ENCODE results near the gene EXOC8. TPM values are rescaled to one million over a fixed set of nuclear protein-coding genes. Genes with fewer than 3 reads are reported as not detected.

Gene EXOC8
- total and polyA plus RNA-seq, 2 of the 13 experiments (the other 11 are each of a cell fraction or from before 2014, with no cell fraction given) = 2.1 to 7.9 TPM

- H2AFZ ChIP-seq (ENCODE audit: low read length) = no peak overlapping the region
- ChIA-PET CTCF (ENCODE audit: low intra/inter-chr PET ratio, low total read pairs) (no interaction called here), POLR2A (no interaction called here)
- no peak for FAIRE-seq
- no peak for DNase-seq (ENCODE audit: low spot score)
- ATAC-seq = no peak
- peaks cover 96% of the 10 kb centered on the region for H3K79me2 ChIP-seq (ENCODE audit: insufficient read depth, low read length)
- no peak overlapping the region for H3K27ac ChIP-seq (ENCODE audit: extremely low read length, insufficient read depth, low read length)
- TF ChIP-seq ZBTB7B (CRISPR knock-in tag; IDR thresholded peaks at IDR 0.05) = no peak
- no peak for TF ChIP-seq PAF1 (CRISPR knock-in tag; IDR thresholded peaks at IDR 0.05)
- TF ChIP-seq ZMAT3 (CRISPR knock-in tag; conservative IDR thresholded peaks at IDR 0.05) = no peak
- no peak for TF ChIP-seq MTERF4 (CRISPR knock-in tag; IDR thresholded peaks at IDR 0.05)
- no peak for TF ChIP-seq ZNF577 (CRISPR knock-in tag; IDR thresholded peaks at IDR 0.05; ENCODE audit: borderline replicate concordance, low read depth)
- no peak for TF ChIP-seq ZFP36 (IDR thresholded peaks at IDR 0.05; ENCODE audit: borderline replicate concordance, low read depth, low read length, partially characterized antibody)
- no peak for TF ChIP-seq E2F5 (CRISPR knock-in tag; conservative IDR thresholded peaks at IDR 0.05)
- TF ChIP-seq POLR2AphosphoS5 (IDR thresholded peaks at IDR 0.05; ENCODE audit: low read depth, low read length) = no peak
- TF ChIP-seq ZIK1 (CRISPR knock-in tag; IDR thresholded peaks at IDR 0.05; ENCODE audit: borderline replicate concordance, low read depth) = no peak
- TF ChIP-seq FOXA1 (IDR thresholded peaks at IDR 0.05) = no peak
- TF ChIP-seq FOXA1 (CRISPR knock-in tag; IDR thresholded peaks at IDR 0.05) = no peak
- TF ChIP-seq ZNF460 (CRISPR knock-in tag; IDR thresholded peaks at IDR 0.05; ENCODE audit: borderline replicate concordance) = no peak
- TF ChIP-seq ZNF543 (CRISPR knock-in tag; IDR thresholded peaks at IDR 0.05) = no peak
- no peak for TF ChIP-seq ZNF362 (CRISPR knock-in tag; IDR thresholded peaks at IDR 0.05; ENCODE audit: borderline replicate concordance)
- TF ChIP-seq ZNF562 (CRISPR knock-in tag; IDR thresholded peaks at IDR 0.05; ENCODE audit: borderline replicate concordance) = no peak
- TF ChIP-seq ZSCAN29 (CRISPR knock-in tag; conservative IDR thresholded peaks at IDR 0.05) = no peak
- TF ChIP-seq ZNF691 (CRISPR knock-in tag; IDR thresholded peaks at IDR 0.05; ENCODE audit: borderline replicate concordance, low read depth) = no peak
- no peak for TF ChIP-seq TEAD3 (CRISPR knock-in tag; optimal IDR thresholded peaks at IDR 0.05; ENCODE audit: borderline replicate concordance)
- TF ChIP-seq ZNF333 (CRISPR knock-in tag; IDR thresholded peaks at IDR 0.05; ENCODE audit: borderline replicate concordance) = no peak
- H3K4me3 ChIP-seq (replicated peaks in 1 of 3; ENCODE audit: insufficient read depth in 1 of 3, low read depth in 2 of 3, low read length in 3 of 3) = no peak overlapping the region
- no peaks in the 10 kb centered on the region for H3K27me3 ChIP-seq (ENCODE audit: control insufficient read depth in 1 of 2, insufficient read depth in 2 of 2, low read length in 2 of 2)
- no peak overlapping the region for H3K4me2 ChIP-seq (ENCODE audit: low read depth, low read length)
- H3K9me3 ChIP-seq (ENCODE audit: low read length) = no peaks in the 10 kb centered on the region
- peaks cover 77% of the 10 kb centered on the region for H4K20me1 ChIP-seq (ENCODE audit: insufficient read depth, low read length)
- H3K4me1 ChIP-seq (ENCODE audit: insufficient read depth, low read length) = peaks cover 47% of the 10 kb centered on the region
- no peak overlapping the region for H3K9ac ChIP-seq (ENCODE audit: insufficient read depth, low read depth, low read length)
- H3K36me3 ChIP-seq (replicated peaks in 1 of 2; ENCODE audit: control insufficient read depth in 1 of 2, insufficient read depth in 2 of 2, low read length in 2 of 2) = peaks cover 2 to 21% of the 10 kb centered on the region in 2 experiments; a peak in 4 of 5 replicates
- in situ Hi-C loops (cut with HindIII; ENCODE audit: extremely low pct_ligation_motif_present, low pct_unique_long_range_greater_than_20kb) (no loop called here), intact Hi-C loops (cut with micrococcal nuclease; ENCODE audit: unreplicated experiment) (loop anchor here (5.0 kb wide), 1 partner anchor 35 kb away; no protein-coding TSS in a partner anchor)
- 100% methylated on average over 3 of the region's 3 CpGs for WGBS (ENCODE audit: low lambda C conversion rate)
- no TSS peak for BruUV-seq (replicated peaks)
These were observed 44.8 kb upstream of the EXOC8 start for GRCh38 chr1:231382426-231382825.

All from HepG2 (cell line).